Mesodermal cell (in vitro differentiated cells): ENCODE measurements around the gene SH2D4B. TPM values are rescaled to one million over a fixed set of nuclear protein-coding genes. Genes with fewer than 3 reads are reported as not detected.

ENCODE experiments used
- H3K27ac ChIP-seq: 2 replicates; pipeline ENCODE4 v1.7.0; 2013; ENCODE audit warnings: mild to moderate bottlenecking, low read depth, low read length, moderate library complexity; ENCODE audit not compliant: severe bottlenecking
- H3K36me3 ChIP-seq: 2 replicates; pipeline ENCODE4 v1.7.1; 2013; ENCODE audit warnings: mild to moderate bottlenecking, low read length, moderate library complexity; ENCODE audit not compliant: control insufficient read depth, insufficient read depth
- H3K4me1 ChIP-seq: one replicate; pipeline ENCODE4 v1.7.1; 2013; ENCODE audit warnings: mild to moderate bottlenecking, low read length; ENCODE audit not compliant: insufficient read depth, control insufficient read depth, poor library complexity, severe bottlenecking
- H3K4me3 ChIP-seq: 2 replicates; pipeline ENCODE4 v1.7.0; 2013; ENCODE audit warnings: low read length, control low read depth, mild to moderate bottlenecking; ENCODE audit not compliant: insufficient read depth, poor library complexity, severe bottlenecking; ENCODE audit errors: extremely low read depth
- H3K9me3 ChIP-seq: 2 replicates; pipeline ENCODE4 v1.7.1; 2013; ENCODE audit warnings: mild to moderate bottlenecking, low read length, moderate library complexity; ENCODE audit not compliant: control insufficient read depth
- WGBS, 2 experiments: methylation state at CpG; one replicate each; pipeline ENCODE4 v1.1.5; 2013; ENCODE audit warnings: missing lambda C conversion rate in 2 of 2; ENCODE audit not compliant: insufficient coverage in 2 of 2; 5-methylcytosine and 5-hydroxymethylcytosine counted together
- polyA plus RNA-seq, 2 experiments: library from polyadenylated mRNA; stranded (reverse); fragments of 50-300 nt; gene quantifications; one replicate each; pipeline ENCODE4 v1.2.3, GENCODE V29; 2013

SH2D4B gene
- 0.26 TPM for polyA plus RNA-seq (2013, experiment 1 of 2)
- polyA plus RNA-seq (2013, experiment 2 of 2) = 0.35 TPM

DNA sequence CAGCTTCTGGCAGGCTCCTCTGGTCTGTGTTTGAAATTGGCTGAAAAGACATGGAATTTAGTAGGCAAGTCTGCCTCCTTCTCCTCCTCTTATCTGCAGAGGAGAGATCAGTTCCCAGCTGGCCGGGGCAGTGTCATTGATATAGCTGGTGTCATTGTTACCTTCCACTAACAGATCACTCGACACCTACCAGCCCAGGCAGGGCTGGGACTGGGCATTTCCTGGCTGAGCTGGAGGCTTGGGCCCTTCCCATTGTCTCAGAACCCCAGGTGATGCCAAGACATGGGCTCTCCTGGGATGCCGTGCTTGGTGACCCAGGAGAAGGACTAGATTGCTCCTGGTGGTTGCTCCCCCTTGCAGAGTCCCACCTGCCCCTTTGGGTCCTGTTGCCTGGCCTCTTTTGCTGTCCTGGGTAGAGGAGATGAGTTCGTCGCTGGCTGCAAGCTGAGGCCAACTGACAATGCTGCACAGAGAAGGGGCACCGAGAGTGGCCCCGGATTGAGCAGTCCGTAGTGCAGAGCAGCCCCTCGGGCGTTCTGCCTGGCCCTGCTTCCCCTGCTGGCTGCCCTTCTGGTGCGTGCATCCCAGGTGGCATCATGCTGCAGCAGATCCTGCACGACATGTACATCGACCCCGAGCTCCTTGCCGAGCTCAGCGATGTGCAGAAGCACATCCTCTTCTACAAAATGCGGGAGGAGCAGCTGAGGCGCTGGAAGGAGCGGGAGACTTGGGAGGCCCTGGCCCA is at the start of gene SH2D4B:
TSS of gene SH2D4B (plus strand) at position 167 of the 745 bp plus-strand sequence. CDS start at position 597, 430 bp downstream.
- Histone ChIP-seq H3K4me1 (peaks cover 19% of the 10 kb centered on the region), H3K4me3 (no peak within 1 kb of the TSS), H3K9me3 (no peaks in the 10 kb centered on the region), H3K27ac (peak within 1 kb of the TSS; percentile 87), H3K36me3 (no peaks in the 10 kb centered on the region)
- 90 to 94% methylated on average over 17 to 19 of the region's 19 CpGs for WGBS, 2 experiments

DNA sequence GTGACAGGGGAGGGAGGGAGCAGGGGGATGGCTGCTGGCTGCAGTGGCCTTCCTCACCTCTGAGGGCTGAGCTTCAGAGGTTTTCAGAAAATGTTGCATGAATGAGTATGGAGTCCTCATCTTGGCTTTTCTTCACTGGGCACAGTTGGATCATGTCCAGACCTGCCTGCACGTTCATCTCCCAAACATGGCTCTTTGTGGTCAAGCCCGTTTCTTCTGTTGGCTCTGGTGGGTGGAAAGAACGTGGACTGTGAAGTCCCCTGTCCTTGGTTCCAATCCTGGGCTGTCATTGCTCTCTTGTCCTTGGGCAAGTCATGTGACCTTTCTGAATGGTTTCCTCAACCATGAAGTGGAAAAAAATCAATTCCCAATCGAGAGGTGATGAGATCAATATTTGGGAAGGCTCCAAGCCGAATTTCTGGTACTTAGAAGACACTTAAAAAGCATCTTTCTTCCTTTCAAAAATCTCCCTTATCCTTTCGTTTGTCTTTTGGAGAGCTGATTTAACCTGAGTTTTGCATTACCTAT is 49.1 kb upstream of the SH2D4B start:
- Histone ChIP-seq H3K36me3 (peaks cover 67% of the 10 kb centered on the region), H3K4me3 (no peak overlapping the region), H3K9me3 (no peaks in the 10 kb centered on the region), H3K4me1 (peaks cover 17% of the 10 kb centered on the region), H3K27ac (no peak overlapping the region)
- 93 to 98% methylated on average over 5 of the region's 6 CpGs for WGBS, 2 experiments

DNA sequence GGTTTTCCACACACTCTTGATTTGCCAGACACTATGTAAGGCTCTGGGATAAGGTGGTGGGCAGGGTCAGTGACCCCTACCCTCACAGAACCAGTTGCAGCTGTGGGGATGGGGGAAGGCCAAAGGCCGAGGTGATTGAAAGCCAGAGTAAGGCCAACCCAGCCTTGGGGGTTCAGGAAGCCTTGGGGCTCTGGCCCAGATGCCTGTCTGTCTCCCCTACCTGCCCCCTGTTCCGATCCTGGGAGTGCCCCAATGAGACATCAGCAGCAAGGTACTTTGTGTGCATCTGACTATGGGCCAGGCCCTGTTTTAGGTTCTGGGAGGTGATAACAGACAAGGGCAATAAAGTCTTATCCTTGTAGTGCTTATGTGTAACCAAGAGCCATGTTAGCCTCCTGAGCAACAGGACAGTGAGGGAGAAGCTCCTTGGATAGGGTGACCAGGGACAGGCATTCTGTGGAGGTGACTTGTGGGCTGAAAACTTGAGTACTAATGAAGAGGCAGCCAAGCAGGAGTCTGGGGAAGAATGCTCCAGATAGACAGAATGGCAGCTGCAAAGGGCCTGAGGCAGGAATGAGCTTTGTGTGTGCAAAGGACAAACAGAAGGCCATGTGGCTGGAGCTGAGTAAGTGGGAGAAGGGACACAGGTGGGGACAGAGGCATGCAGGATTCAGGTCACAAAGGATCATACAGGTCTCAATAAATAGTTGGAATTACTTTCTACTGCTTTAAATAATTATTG is 48.2 kb upstream of the SH2D4B start:
- H3K4me3 ChIP-seq = no peak overlapping the region
- H3K36me3 ChIP-seq = peaks cover 77% of the 10 kb centered on the region
- no peak overlapping the region for H3K27ac ChIP-seq
- H3K4me1 ChIP-seq = peaks cover 17% of the 10 kb centered on the region
- WGBS, 2 experiments = 100% methylated on average over 2 of the region's 2 CpGs; no CpG with 5 or more reads in 1 of the 2 experiments
- H3K9me3 ChIP-seq = no peaks in the 10 kb centered on the region

DNA sequence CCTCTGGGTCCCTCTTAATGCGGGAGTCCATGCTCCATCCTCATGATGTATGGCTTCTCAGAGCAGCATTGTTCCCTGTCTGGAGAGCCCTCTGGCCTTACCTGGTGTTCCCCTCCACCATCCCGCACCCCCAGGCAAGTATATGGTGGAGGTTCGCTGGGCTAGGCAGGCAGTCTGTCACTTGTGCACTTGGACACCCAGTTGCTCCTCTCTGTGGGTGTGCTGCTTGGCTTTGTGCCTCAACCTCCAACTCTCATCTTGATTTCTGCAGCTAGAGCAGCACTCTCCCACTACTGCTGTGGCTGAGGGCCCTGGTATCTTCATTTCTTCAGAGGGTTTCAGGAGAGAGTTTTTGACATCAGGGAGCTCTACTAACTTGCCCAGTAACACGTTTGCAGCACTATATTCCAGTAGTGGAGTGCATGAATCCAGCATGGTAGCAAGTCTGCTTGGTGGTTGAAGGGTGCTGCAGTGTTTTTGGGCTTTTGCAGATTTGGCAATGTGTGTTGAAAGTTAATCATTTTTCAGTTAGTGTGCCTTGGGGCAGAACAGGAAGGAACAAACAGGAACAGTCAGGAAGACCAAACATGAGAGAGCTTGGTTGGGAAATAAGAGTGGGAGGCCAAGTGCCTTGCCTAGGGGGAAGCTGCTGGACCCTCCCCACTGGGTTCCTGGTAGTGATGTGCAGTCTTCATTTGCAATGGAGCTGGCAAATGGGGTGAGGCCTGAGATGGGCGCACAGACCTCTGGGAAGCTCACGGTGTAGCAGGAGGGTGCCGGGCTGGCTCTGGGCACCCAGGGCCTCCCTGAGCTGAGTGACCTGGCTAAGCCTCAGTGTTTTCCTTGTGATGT is 46.2 kb upstream of the SH2D4B start:
- no peak overlapping the region for H3K4me3 ChIP-seq
- 92 to 93% methylated on average over 3 to 7 of the region's 7 CpGs for WGBS, 2 experiments
- H3K36me3 ChIP-seq = peaks cover 80% of the 10 kb centered on the region
- H3K9me3 ChIP-seq = no peaks in the 10 kb centered on the region
- H3K27ac ChIP-seq = no peak overlapping the region
- peaks cover 5% of the 10 kb centered on the region for H3K4me1 ChIP-seq

DNA sequence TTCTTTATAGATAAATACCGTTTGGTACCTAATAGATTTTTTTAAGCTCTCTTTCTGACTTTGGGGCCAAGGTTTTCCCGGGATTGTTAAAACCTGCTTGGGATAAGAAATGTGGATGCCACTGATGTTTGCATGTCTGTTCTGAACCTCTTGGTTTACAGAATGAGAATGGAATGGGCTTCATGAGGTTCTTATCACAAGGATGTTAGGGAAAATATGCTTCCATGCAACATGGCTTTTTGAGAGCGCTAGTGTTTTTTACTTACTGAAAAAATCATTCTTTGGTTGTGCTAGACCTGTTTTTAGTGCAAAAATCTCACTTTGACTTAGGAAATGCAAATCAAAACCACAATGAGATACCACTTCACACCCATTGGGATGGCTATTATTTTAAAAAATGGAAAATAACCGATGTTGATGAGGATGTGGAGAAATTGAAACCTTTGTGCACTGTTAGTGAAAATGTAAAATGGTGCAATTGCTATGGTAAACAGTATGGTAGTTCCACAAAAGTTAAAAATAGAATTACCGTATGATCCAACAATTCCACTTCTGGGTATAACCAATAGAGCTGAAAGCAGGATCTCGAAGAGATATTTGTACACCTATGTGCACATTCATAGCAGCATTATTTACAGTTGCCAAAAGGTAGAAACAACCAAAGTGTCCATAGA is 44.7 kb upstream of the SH2D4B start:
- 86 to 94% methylated on average over 2 of the region's 6 CpGs for WGBS, 2 experiments
- Histone ChIP-seq H3K9me3 (no peaks in the 10 kb centered on the region), H3K4me3 (no peak overlapping the region), H3K27ac (no peak overlapping the region), H3K36me3 (peaks cover 79% of the 10 kb centered on the region), H3K4me1 (peaks cover 11% of the 10 kb centered on the region)

DNA sequence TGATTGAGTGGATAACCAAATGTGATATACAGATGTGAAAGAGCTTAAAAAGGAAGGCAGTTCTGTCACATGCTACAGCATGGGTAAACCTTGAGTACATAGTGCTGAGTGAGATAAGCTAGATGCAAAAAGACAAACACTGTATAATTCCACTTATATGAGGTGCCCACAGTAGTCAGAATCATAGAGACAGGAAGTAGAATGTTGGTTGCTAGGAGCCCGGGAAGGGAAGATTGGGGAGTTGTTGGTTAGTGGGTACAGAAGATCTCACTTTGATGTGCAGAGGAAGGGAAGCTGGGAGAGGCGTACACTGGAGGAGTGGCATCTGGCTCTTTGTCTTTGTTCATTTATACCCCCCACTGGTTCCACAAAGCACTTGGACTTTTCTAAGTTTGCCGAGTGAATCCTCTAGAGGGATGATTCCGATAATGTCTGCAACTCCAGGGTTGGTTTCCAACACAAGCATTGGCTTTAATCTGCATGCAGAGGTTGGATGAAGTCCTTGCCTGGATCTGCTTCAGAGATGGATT is 44.1 kb upstream of the SH2D4B start:
- 70 to 71% methylated on average over 1 to 2 of the region's 4 CpGs for WGBS, 2 experiments
- peaks cover 73% of the 10 kb centered on the region for H3K36me3 ChIP-seq
- H3K4me3 ChIP-seq = no peak overlapping the region
- no peaks in the 10 kb centered on the region for H3K9me3 ChIP-seq
- peaks cover 15% of the 10 kb centered on the region for H3K4me1 ChIP-seq
- H3K27ac ChIP-seq = peak overlapping the region; percentile 24

DNA sequence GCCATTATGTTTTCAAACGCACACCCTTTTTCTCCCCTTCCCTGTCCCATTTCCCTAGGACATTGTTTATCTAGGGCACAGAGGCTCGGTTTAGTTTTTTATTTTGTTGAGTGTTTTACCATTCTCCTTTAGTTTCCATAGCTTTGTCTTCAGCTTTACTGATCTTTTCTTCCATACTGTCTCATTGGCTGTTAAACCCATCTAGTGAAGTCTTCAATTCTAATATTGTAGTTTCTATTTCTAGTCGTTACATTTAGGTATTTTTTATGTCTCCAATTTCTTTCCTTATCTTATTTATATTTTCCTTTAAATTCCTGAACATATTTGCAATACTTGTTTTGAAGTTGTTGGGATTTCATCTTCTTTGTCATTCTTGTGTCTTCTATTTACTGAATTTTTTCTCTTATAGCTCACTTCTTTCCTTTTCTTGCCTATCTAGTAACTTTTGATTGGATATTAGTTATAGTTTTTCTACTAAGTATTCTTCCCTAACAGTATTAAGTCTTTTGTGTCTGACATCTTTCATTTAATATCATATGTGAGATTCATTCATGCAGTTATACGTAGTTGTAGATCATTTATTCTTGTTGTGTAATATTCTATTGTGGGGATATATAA is 41.0 kb upstream of the SH2D4B start:
- Histone ChIP-seq H3K4me3 (no peak overlapping the region), H3K9me3 (no peaks in the 10 kb centered on the region), H3K36me3 (peaks cover 55% of the 10 kb centered on the region), H3K4me1 (peaks cover 43% of the 10 kb centered on the region), H3K27ac (no peak overlapping the region)
- 100% methylated on average over 1 of the region's 4 CpGs; no CpG with 5 or more reads in 1 of the 2 experiments for WGBS, 2 experiments

DNA sequence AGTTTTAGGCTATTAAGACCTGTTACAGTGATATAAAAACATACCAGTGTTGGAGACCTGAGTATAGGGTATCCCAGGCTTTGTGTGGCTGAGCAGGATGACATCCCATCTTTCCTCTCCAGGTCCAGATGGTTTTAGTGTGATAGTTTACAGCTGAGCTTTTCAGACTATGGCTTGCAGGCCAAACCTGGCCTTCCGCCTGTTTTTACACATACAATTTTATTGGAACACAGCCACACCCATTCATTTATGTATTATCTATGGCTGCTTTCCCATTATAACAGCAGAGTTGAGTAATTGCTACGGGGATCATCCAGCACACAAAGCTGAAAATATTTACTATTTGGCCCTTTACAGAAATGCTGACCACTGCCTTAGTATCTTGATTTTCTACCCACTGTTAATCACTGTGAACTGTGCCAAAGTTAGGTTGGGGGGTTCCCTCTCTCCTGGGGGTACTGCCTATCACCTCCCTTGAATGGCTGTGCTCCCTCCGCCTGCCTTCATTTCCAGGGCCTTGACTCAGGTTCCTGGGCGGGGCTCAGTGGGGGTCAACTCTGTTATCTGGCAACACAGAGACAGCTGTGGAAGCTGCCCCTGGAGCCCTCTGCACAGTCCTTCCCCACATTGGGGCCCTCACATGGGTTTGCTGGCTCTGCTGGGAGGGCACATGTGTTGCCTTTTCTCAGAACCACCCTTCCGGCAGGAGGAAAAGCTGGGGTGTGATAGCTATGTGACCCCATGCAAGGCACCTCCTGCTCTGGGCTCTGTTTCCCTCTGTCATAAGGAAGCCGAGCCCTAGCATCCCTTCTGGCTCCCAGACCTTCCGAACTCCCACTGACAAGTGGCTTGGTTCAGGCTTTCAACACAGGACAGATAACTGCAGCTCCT is 40.3 kb upstream of the SH2D4B start:
- H3K36me3 ChIP-seq = peaks cover 47% of the 10 kb centered on the region
- no peak overlapping the region for H3K4me3 ChIP-seq
- no peaks in the 10 kb centered on the region for H3K9me3 ChIP-seq
- H3K27ac ChIP-seq = peak overlapping the region; percentile 47
- peaks cover 51% of the 10 kb centered on the region for H3K4me1 ChIP-seq
- WGBS, 2 experiments = 89 to 94% methylated on average over 5 of the region's 7 CpGs
